HepG2 (cell line): ENCODE results near the gene HOXA1. TPM values are rescaled to one million over a fixed set of nuclear protein-coding genes. Genes with fewer than 3 reads are reported as not detected.

ENCODE experiments used
- ATAC-seq: fragments of 200-7000 bp; cut with Tn5 transposase; 3 replicates; pipeline ENCODE4 v1.9.1; 2020; ENCODE audit warnings: mild to moderate bottlenecking, moderate library complexity
- BruUV-seq: library from RNA; stranded (reverse); fragments of 400-500 nt; replicated peaks from 2 replicates; lab custom pipeline; 2021; lab: Mats Ljungman, UMichigan
- CTCF ChIA-PET: fragments of 300-600 bp; formaldehyde crosslinking; extraction: SDS; loops from one replicate; lab custom pipeline; 2021; ENCODE audit warnings: low total read pairs, inconsistent platforms, low intra/inter-chr PET ratio; lab: Yijun Ruan, JAX
- POLR2A ChIA-PET: fragments of 350-600 bp; sonication (Branson Sonifier 250); formaldehyde crosslinking; loops from one replicate; lab custom pipeline; 2020; ENCODE audit warnings: antibody characterized with exemption, inconsistent platforms; lab: Yijun Ruan, JAX
- DNase-seq: peaks from one replicate; pipeline ENCODE4 v3.0.0-alpha.2; 2015; ENCODE audit warnings: low spot score
- FAIRE-seq: peaks from 3 replicates; lab custom pipeline; 2011; peaks lifted over from hg19 to GRCh38; lab: Jason Lieb, UNC
- H2AFZ ChIP-seq: one replicate; pipeline ENCODE4 v1.6.1; 2011; ENCODE audit warnings: low read length, inconsistent platforms
- H3K27ac ChIP-seq: fragments of 300-600 bp; 3 replicates; pipeline ENCODE4 v1.8.0; 2011; ENCODE audit warnings: mixed run types, mild to moderate bottlenecking, mixed read lengths, low read length, inconsistent platforms; ENCODE audit not compliant: insufficient read depth; ENCODE audit errors: extremely low read length
- H3K27me3 ChIP-seq, 2 experiments: fragments of 200-600 bp in 1 of 2; 2 replicates in 1 of 2; 3 replicates in 1 of 2; pipeline versions ENCODE4 v1.6.0 to v1.8.0; 2011; ENCODE audit warnings: low read length in 2 of 2, mild to moderate bottlenecking in 2 of 2, moderate library complexity in 2 of 2, inconsistent platforms in 1 of 2; ENCODE audit not compliant: insufficient read depth in 2 of 2, control insufficient read depth in 1 of 2
- H3K36me3 ChIP-seq, 2 experiments: fragments of 200-600 bp in 1 of 2; replicated peaks in 1 of 2; 2 replicates in 1 of 2; 3 replicates in 1 of 2; pipeline versions ENCODE4 v1.5.1 to v1.8.0; 2011; ENCODE audit warnings: low read length in 2 of 2, inconsistent platforms in 1 of 2; ENCODE audit not compliant: insufficient read depth in 2 of 2, control insufficient read depth in 1 of 2
- H3K4me1 ChIP-seq: 2 replicates; pipeline ENCODE4 v1.5.1; 2012; ENCODE audit warnings: low read length, inconsistent platforms; ENCODE audit not compliant: insufficient read depth
- H3K4me2 ChIP-seq: 2 replicates; pipeline ENCODE4 v1.6.0; 2011; ENCODE audit warnings: low read depth, low read length, inconsistent platforms
- H3K4me3 ChIP-seq, 3 experiments: fragments of 200-600 bp in 1 of 3; sonication (generic), shearing (Covaris generic) in 1 of 3; replicated peaks in 1 of 3; 2 replicates each; pipeline ENCODE4 v1.5.1; 2011 to 2016; ENCODE audit warnings: low read length in 3 of 3, inconsistent platforms in 2 of 3, low read depth in 2 of 3, mild to moderate bottlenecking in 2 of 3, control low read depth in 1 of 3, mixed read lengths in 1 of 3; ENCODE audit not compliant: insufficient read depth in 1 of 3
- H3K79me2 ChIP-seq: one replicate; pipeline ENCODE4 v1.6.1; 2011; ENCODE audit warnings: low read length, inconsistent platforms; ENCODE audit not compliant: insufficient read depth
- H3K9ac ChIP-seq: 2 replicates; pipeline ENCODE4 v1.6.0; 2011; ENCODE audit warnings: mild to moderate bottlenecking, low read depth, low read length, inconsistent platforms; ENCODE audit not compliant: insufficient read depth
- H3K9me3 ChIP-seq: 2 replicates; pipeline ENCODE4 v1.5.1; 2012; ENCODE audit warnings: mild to moderate bottlenecking, low read length
- H4K20me1 ChIP-seq: 2 replicates; pipeline ENCODE4 v1.6.0; 2011; ENCODE audit warnings: inconsistent platforms, mild to moderate bottlenecking, low read length, moderate library complexity; ENCODE audit not compliant: insufficient read depth
- NAIF1 ChIP-seq: sonication (generic); formaldehyde crosslinking; IDR thresholded peaks from 2 replicates; pipeline ENCODE4 v1.5.0; 2020; ENCODE audit warnings: mild to moderate bottlenecking, missing genetic modification reagents, borderline replicate concordance
- POLR2AphosphoS2 ChIP-seq: IDR thresholded peaks from 2 replicates; pipeline ENCODE4 v1.6.1; 2011; ENCODE audit warnings: low read depth, low read length, improper control_type of control experiment
- ZNF34 ChIP-seq: sonication (generic); formaldehyde crosslinking; IDR thresholded peaks from 2 replicates; pipeline ENCODE4 v1.4.0; 2020; ENCODE audit warnings: mild to moderate bottlenecking, missing genetic modification reagents, borderline replicate concordance
- ZNF496 ChIP-seq: sonication (generic); formaldehyde crosslinking; IDR thresholded peaks from 2 replicates; pipeline ENCODE4 v1.8.1; 2023; ENCODE audit warnings: mild to moderate bottlenecking, moderate library complexity, missing genetic modification reagents; ENCODE audit not compliant: insufficient replicate concordance
- ZNF550 ChIP-seq: sonication (generic); formaldehyde crosslinking; IDR thresholded peaks from 2 replicates; pipeline ENCODE4 v1.4.0; 2020; ENCODE audit warnings: mild to moderate bottlenecking, missing genetic modification reagents, borderline replicate concordance
- ZNF563 ChIP-seq: sonication (generic); formaldehyde crosslinking; IDR thresholded peaks from 2 replicates; pipeline ENCODE4 v1.8.0; 2022; ENCODE audit warnings: mild to moderate bottlenecking, moderate library complexity, missing genetic modification reagents
- WGBS: methylation state at CpG from one replicate; pipeline ENCODE4 v1.1.6; 2017; ENCODE audit warnings: low lambda C conversion rate; 5-methylcytosine and 5-hydroxymethylcytosine counted together
- in situ Hi-C: cut with HindIII; loops from 2 replicates; pipeline ENCODE4 v1.10.0; 2017; ENCODE audit warnings: low pct_unique_long_range_greater_than_20kb; ENCODE audit not compliant: extremely low pct_ligation_motif_present
- intact Hi-C: fragments of 100-400 bp; cut with micrococcal nuclease; formaldehyde crosslinking; loops from one replicate; pipeline ENCODE4 v1.10.0; 2022; ENCODE audit not compliant: unreplicated experiment
- polyA plus RNA-seq, 8 experiments: library from polyadenylated mRNA; depleted of rRNA in 3 of 8; stranded (reverse) in 7 of 8; unstranded in 1 of 8; fragments of >200 nt; fragmentation: Illumina TruSeq in 4 of 8; extraction: Trizol in 4 of 8; gene quantifications; 2 replicates each; pipeline versions ENCODE4 v1.2.1 to v1.2.3, GENCODE V29; 2011 to 2016; ENCODE audit warnings: low read depth in 4 of 8, missing spikeins in 1 of 8, mixed read lengths in 1 of 8; ENCODE audit not compliant: insufficient read depth in 1 of 8
- total RNA-seq, 5 experiments: library from RNA; depleted of rRNA; stranded (reverse); fragments of >200 nt; fragmentation: Illumina TruSeq; extraction: Trizol; gene quantifications; 2 replicates each; pipeline ENCODE4 v1.2.3, GENCODE V29; 2016; ENCODE audit warnings: low read depth in 1 of 5
- TF ChIP-seq, protein P1 (sequence below), 2 experiments: sonication (generic) in 1 of 2; formaldehyde crosslinking in 1 of 2; IDR thresholded peaks; 2 replicates each; pipeline versions ENCODE4 v1.4.0 to v1.6.1; 2016 to 2020; ENCODE audit warnings: borderline replicate concordance in 1 of 2, low read depth in 1 of 2, mild to moderate bottlenecking in 1 of 2, missing genetic modification reagents in 1 of 2
- TF ChIP-seq, protein P2 (sequence below): IDR thresholded peaks from 2 replicates; pipeline ENCODE4 v1.6.1; 2018; ENCODE audit warnings: missing genetic modification reagents

HOXA1 gene
- total and polyA plus RNA-seq, 2 of the 13 experiments (the other 11 are each of a cell fraction or from before 2014, with no cell fraction given), result 0.18 to 0.20 TPM

DNA sequence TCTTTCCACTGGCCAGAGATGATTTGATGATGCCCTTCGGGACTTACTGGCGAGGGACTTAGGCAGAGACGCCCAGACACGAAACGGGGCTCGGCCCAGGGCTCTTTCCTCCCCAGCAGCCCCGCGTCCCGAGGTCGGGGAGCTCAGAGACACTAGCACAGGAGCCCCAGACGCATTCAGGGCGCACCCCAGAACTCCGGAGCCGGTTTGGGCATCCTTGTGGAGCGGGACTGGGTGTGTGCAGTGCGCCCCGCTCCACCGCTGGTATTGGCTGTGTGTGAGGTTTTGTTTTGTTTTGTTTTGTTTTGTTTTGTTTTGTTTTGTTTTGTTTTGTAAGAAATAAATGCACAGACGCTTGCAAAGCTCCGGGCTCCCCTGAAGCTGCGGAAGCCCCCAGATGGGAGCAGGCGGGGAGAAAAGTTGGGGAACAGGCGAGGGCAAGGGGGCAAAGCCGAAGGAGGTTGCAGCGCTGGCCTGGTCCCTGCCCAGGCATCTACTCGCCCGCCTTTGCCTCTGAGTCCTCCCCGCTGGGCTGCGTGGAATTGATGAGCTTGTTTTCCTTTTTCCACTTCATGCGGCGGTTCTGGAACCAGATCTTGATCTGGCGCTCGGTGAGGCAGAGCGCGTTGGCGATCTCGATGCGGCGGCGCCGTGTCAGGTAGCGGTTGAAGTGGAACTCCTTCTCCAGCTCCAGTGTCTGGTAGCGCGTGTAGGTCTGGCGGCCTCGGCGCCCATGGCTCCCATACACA lies 49.5 kb upstream of the HOXA1 start:
- H3K27me3 ChIP-seq, result no peaks in the 10 kb centered on the region; a peak in 1 of 5 replicates
- CTCF ChIA-PET, result no interaction called here
- ATAC-seq, result no peak

DNA sequence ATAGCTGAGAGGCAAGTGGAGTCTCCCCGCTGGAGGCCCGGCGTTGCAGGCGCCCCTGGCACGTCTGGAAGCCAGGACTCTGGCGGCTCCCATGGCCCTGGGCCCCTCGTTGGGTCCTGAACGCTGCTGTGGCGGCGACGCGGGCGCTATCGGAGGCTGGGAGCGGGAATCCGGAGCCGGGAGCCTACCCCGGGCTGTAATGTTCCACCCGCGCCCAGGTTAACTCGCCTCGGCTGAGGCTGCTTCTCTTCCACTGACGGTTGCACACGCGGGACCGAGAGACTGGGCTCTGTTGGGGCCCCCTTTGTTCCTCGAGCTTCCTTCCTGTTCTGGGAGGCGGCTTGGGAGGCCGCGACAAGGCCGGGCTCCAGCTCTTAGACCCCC lies 49.0 kb upstream of the HOXA1 start:
- in situ Hi-C loops (no loop called here), intact Hi-C loops (loop anchor here (5.0 kb wide), 1 partner anchor 767 kb away; no protein-coding TSS in a partner anchor)
- H4K20me1 ChIP-seq, result no peaks in the 10 kb centered on the region
- 96% methylated on average over 23 of the region's 31 CpGs for WGBS
- peaks cover 27% of the 10 kb centered on the region for H3K4me1 ChIP-seq
- no peak overlapping the region for H2AFZ ChIP-seq
- ATAC-seq, result no peak
- POLR2A ChIA-PET, result no interaction called here
- FAIRE-seq, result no peak
- no peaks in the 10 kb centered on the region; a peak in 2 of 5 replicates for H3K36me3 ChIP-seq
- DNase-seq, result no peak
- BruUV-seq, result no TSS peak
- H3K27me3 ChIP-seq, result no peaks in the 10 kb centered on the region
- no peak overlapping the region for H3K4me3 ChIP-seq
- peaks cover 5% of the 10 kb centered on the region for H3K79me2 ChIP-seq
- CTCF ChIA-PET, result interaction anchor here (1.6 to 1.8 kb wide), 2 partner anchors 291 to 301 kb away, joined by 4 to 14 read pairs; no protein-coding TSS in a partner anchor
- no peak overlapping the region for H3K9ac ChIP-seq
- no peak overlapping the region for H3K4me2 ChIP-seq
- H3K9me3 ChIP-seq, result no peaks in the 10 kb centered on the region
- H3K27ac ChIP-seq, result no peak overlapping the region
- TF ChIP-seq NAIF1, result no peak
- TF ChIP-seq POLR2AphosphoS2, result no peak
- TF ChIP-seq ZNF34, result no peak
- TF ChIP-seq, protein P1, sequence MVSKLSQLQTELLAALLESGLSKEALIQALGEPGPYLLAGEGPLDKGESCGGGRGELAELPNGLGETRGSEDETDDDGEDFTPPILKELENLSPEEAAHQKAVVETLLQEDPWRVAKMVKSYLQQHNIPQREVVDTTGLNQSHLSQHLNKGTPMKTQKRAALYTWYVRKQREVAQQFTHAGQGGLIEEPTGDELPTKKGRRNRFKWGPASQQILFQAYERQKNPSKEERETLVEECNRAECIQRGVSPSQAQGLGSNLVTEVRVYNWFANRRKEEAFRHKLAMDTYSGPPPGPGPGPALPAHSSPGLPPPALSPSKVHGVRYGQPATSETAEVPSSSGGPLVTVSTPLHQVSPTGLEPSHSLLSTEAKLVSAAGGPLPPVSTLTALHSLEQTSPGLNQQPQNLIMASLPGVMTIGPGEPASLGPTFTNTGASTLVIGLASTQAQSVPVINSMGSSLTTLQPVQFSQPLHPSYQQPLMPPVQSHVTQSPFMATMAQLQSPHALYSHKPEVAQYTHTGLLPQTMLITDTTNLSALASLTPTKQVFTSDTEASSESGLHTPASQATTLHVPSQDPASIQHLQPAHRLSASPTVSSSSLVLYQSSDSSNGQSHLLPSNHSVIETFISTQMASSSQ (IDR thresholded peaks at IDR 0.05; ENCODE audit: low read depth), result no peak
- TF ChIP-seq, protein P1 (CRISPR knock-in tag; IDR thresholded peaks at IDR 0.05; ENCODE audit: borderline replicate concordance), result no peak
- no peak for TF ChIP-seq ZNF550 (CRISPR knock-in tag)

More for the DNA sequence above, 49.5 kb upstream of the HOXA1 start:
- Histone ChIP-seq H3K9me3 (no peaks in the 10 kb centered on the region), H3K79me2 (peaks cover 5% of the 10 kb centered on the region), H3K36me3 (no peaks in the 10 kb centered on the region; a peak in 2 of 5 replicates), H3K9ac (no peak overlapping the region), H2AFZ (no peak overlapping the region)
- DNase-seq (no peak), FAIRE-seq (no peak)
- BruUV-seq, result no TSS peak
- POLR2A ChIA-PET, result no interaction called here
- TF ChIP-seq, protein P2, sequence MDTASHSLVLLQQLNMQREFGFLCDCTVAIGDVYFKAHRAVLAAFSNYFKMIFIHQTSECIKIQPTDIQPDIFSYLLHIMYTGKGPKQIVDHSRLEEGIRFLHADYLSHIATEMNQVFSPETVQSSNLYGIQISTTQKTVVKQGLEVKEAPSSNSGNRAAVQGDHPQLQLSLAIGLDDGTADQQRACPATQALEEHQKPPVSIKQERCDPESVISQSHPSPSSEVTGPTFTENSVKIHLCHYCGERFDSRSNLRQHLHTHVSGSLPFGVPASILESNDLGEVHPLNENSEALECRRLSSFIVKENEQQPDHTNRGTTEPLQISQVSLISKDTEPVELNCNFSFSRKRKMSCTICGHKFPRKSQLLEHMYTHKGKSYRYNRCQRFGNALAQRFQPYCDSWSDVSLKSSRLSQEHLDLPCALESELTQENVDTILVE, result no peak
- no peak for TF ChIP-seq ZNF496 (CRISPR knock-in tag)
- no peak for TF ChIP-seq ZNF563 (CRISPR knock-in tag)
- TF ChIP-seq, all 625 proteins: peak for 0
- H4K20me1 ChIP-seq, result no peaks in the 10 kb centered on the region
- WGBS, result 97% methylated on average over 35 of the region's 47 CpGs
- no peak overlapping the region for H3K4me2 ChIP-seq
- H3K27ac ChIP-seq, result no peak overlapping the region
- in situ Hi-C loops (no loop called here), intact Hi-C loops (no loop called here)
- peaks cover 30% of the 10 kb centered on the region for H3K4me1 ChIP-seq
- no peak overlapping the region for H3K4me3 ChIP-seq
